IMR-90 (cell line): ENCODE data around the gene NUDT19. TPM values are rescaled to one million over a fixed set of nuclear protein-coding genes. Genes with fewer than 3 reads are reported as not detected.

Source experiments
- ATAC-seq: fragments of 200-7000 bp; cut with Tn5 transposase; 2 replicates; pipeline ENCODE4 v1.9.1; 2020; ENCODE audit warnings: low read depth, mild to moderate bottlenecking, moderate library complexity
- BruUV-seq: library from RNA; stranded (reverse); fragments of 400-500 nt; replicated peaks from 2 replicates; lab custom pipeline; 2021; lab: Mats Ljungman, UMichigan
- CTCF ChIA-PET: fragments of 300-600 bp; formaldehyde crosslinking; extraction: SDS; loops from one replicate; lab custom pipeline; 2021; ENCODE audit warnings: antibody characterized with exemption; lab: Yijun Ruan, JAX
- POLR2A ChIA-PET: fragments of 300-600 bp; sonication (Branson Sonifier 250); formaldehyde crosslinking; loops from one replicate; lab custom pipeline; 2022; ENCODE audit warnings: antibody characterized with exemption; ENCODE audit not compliant: unreplicated experiment; lab: Charles Lee
- DNase-seq: peaks from one replicate; pipeline ENCODE4 v3.0.0; 2013
- H2AFZ ChIP-seq: replicated peaks from 2 replicates; pipeline ENCODE3; 2013; ENCODE audit warnings: low read length, mild to moderate bottlenecking; ENCODE audit not compliant: poor library complexity
- H2AK5ac ChIP-seq: 2 replicates; pipeline ENCODE4 v1.6.1; 2013; ENCODE audit warnings: low read depth, low read length, inconsistent platforms
- H2AK9ac ChIP-seq: replicated peaks from 2 replicates; pipeline ENCODE3; 2013; ENCODE audit warnings: mild to moderate bottlenecking, low read depth, low read length, moderate library complexity; ENCODE audit not compliant: poor library complexity
- H2BK120ac ChIP-seq: 2 replicates; pipeline ENCODE4 v1.6.1; 2013; ENCODE audit warnings: low read depth, low read length, inconsistent platforms
- H2BK15ac ChIP-seq: 3 replicates; pipeline ENCODE4 v1.6.1; 2013; ENCODE audit warnings: low read depth, low read length, inconsistent platforms
- H2BK20ac ChIP-seq: 2 replicates; pipeline ENCODE4 v1.6.1; 2013; ENCODE audit warnings: low read depth, mild to moderate bottlenecking, inconsistent platforms, low read length, moderate library complexity
- H2BK5ac ChIP-seq: 2 replicates; pipeline ENCODE4 v1.6.1; 2013; ENCODE audit warnings: mild to moderate bottlenecking, low read depth, low read length, inconsistent platforms; ENCODE audit not compliant: poor library complexity, severe bottlenecking
- H3K14ac ChIP-seq: replicated peaks from 2 replicates; pipeline ENCODE4 v1.6.1; 2013; ENCODE audit warnings: low read depth, low read length, inconsistent platforms
- H3K18ac ChIP-seq: 2 replicates; pipeline ENCODE4 v1.6.1; 2013; ENCODE audit warnings: low read depth, low read length, control low read depth
- H3K23ac ChIP-seq: 2 replicates; pipeline ENCODE4 v1.6.1; 2013; ENCODE audit warnings: low read depth, low read length, inconsistent platforms
- H3K27ac ChIP-seq: 2 replicates; pipeline ENCODE4 v1.5.1; 2013; ENCODE audit warnings: mild to moderate bottlenecking, control low read depth, low read length; ENCODE audit not compliant: insufficient read depth
- H3K27me3 ChIP-seq: 2 replicates; pipeline ENCODE4 v1.6.1; 2013; ENCODE audit warnings: low read length; ENCODE audit not compliant: control insufficient read depth, insufficient read depth
- H3K36me3 ChIP-seq: 2 replicates; pipeline ENCODE4 v1.6.1; 2013; ENCODE audit warnings: low read length, mixed read lengths; ENCODE audit not compliant: control insufficient read depth, insufficient read depth
- H3K4ac ChIP-seq: 2 replicates; pipeline ENCODE4 v1.6.1; 2013; ENCODE audit warnings: low read depth, low read length, inconsistent platforms
- H3K4me1 ChIP-seq: 2 replicates; pipeline ENCODE4 v1.6.1; 2013; ENCODE audit warnings: low read length, mixed read lengths; ENCODE audit not compliant: control insufficient read depth, insufficient read depth
- H3K4me2 ChIP-seq: 2 replicates; pipeline ENCODE4 v1.6.1; 2013; ENCODE audit warnings: low read depth, mild to moderate bottlenecking, control low read depth, low read length, moderate library complexity
- H3K4me3 ChIP-seq: 2 replicates; pipeline ENCODE4 v1.5.1; 2013; ENCODE audit warnings: low read depth, mild to moderate bottlenecking, control low read depth, low read length, moderate library complexity; ENCODE audit not compliant: insufficient read depth
- H3K56ac ChIP-seq: 2 replicates; pipeline ENCODE4 v1.6.1; 2013; ENCODE audit warnings: low read length, inconsistent platforms; ENCODE audit not compliant: insufficient read depth; ENCODE audit errors: extremely low read depth
- H3K79me1 ChIP-seq, 2 experiments: 2 replicates each; pipeline ENCODE4 v1.6.1; 2013; ENCODE audit warnings: low read length in 2 of 2, inconsistent platforms in 1 of 2, low read depth in 1 of 2
- H3K9ac ChIP-seq: 2 replicates; pipeline ENCODE4 v1.6.1; 2013; ENCODE audit warnings: low read depth, low read length, control low read depth
- H3K9me1 ChIP-seq: 2 replicates; pipeline ENCODE4 v1.6.1; 2013; ENCODE audit warnings: low read length, inconsistent platforms; ENCODE audit not compliant: insufficient read depth
- H3K9me3 ChIP-seq: 2 replicates; pipeline ENCODE4 v1.6.1; 2013; ENCODE audit warnings: low read length; ENCODE audit not compliant: control insufficient read depth, insufficient read depth
- H4K20me1 ChIP-seq: 2 replicates; pipeline ENCODE4 v1.6.1; 2013; ENCODE audit warnings: low read length, inconsistent platforms; ENCODE audit not compliant: insufficient read depth
- H4K5ac ChIP-seq: 2 replicates; pipeline ENCODE4 v1.6.1; 2013; ENCODE audit warnings: mild to moderate bottlenecking, low read depth, low read length, control low read depth
- H4K8ac ChIP-seq, 2 experiments: 2 replicates each; pipeline ENCODE4 v1.6.1; 2013; ENCODE audit warnings: low read depth in 2 of 2, low read length in 2 of 2, control low read depth in 1 of 2, inconsistent platforms in 1 of 2
- H4K91ac ChIP-seq: 2 replicates; pipeline ENCODE4 v1.6.1; 2013; ENCODE audit warnings: low read depth, low read length, inconsistent platforms; ENCODE audit not compliant: insufficient read depth
- BHLHE40 ChIP-seq: fragments of 150-350 bp; IDR thresholded peaks from 2 replicates; pipeline ENCODE4 v1.6.1; 2016; ENCODE audit warnings: mild to moderate bottlenecking, low read depth, low read length
- CEBPB ChIP-seq: IDR thresholded peaks from 2 replicates; pipeline ENCODE4 v1.6.1; 2012; ENCODE audit warnings: low read depth, low read length, improper control_type of control experiment
- CHD1 ChIP-seq: IDR thresholded peaks from 2 replicates; pipeline ENCODE4 v1.6.1; 2012; ENCODE audit warnings: low read depth, low read length, improper control_type of control experiment
- CTCF ChIP-seq: conservative IDR thresholded peaks from 2 replicates; pipeline ENCODE4 v1.5.1; 2012; ENCODE audit warnings: mild to moderate bottlenecking, low read depth, low read length, improper control_type of control experiment
- ELK1 ChIP-seq: fragments of 150-350 bp; IDR thresholded peaks from 2 replicates; pipeline ENCODE4 v1.6.1; 2016; ENCODE audit warnings: low read depth, mild to moderate bottlenecking, low read length, moderate library complexity, borderline replicate concordance
- FOS ChIP-seq: fragments of 150-350 bp; IDR thresholded peaks from 2 replicates; pipeline ENCODE4 v1.6.1; 2016; ENCODE audit warnings: low read depth, low read length
- MAFK ChIP-seq: IDR thresholded peaks from 2 replicates; pipeline ENCODE4 v1.6.1; 2012; ENCODE audit warnings: low read depth, low read length, improper control_type of control experiment
- MAZ ChIP-seq: IDR thresholded peaks from 2 replicates; pipeline ENCODE4 v1.6.1; 2012; ENCODE audit warnings: low read depth, mild to moderate bottlenecking, low read length, improper control_type of control experiment, moderate library complexity, borderline replicate concordance
- MXI1 ChIP-seq: IDR thresholded peaks from 2 replicates; pipeline ENCODE4 v1.6.1; 2012; ENCODE audit warnings: low read depth, mild to moderate bottlenecking, low read length, moderate library complexity, borderline replicate concordance
- NFE2L2 ChIP-seq: fragments of 150-350 bp; IDR thresholded peaks from 2 replicates; pipeline ENCODE4 v1.6.1; 2016; ENCODE audit warnings: low read depth, mild to moderate bottlenecking, low read length
- POLR2A ChIP-seq: IDR thresholded peaks from 2 replicates; pipeline ENCODE4 v1.6.1; 2012; ENCODE audit warnings: mild to moderate bottlenecking, low read depth, low read length
- RAD21 ChIP-seq: IDR thresholded peaks from 2 replicates; pipeline ENCODE4 v1.6.1; 2012; ENCODE audit warnings: low read length, improper control_type of control experiment
- RCOR1 ChIP-seq: IDR thresholded peaks from 2 replicates; pipeline ENCODE4 v1.6.1; 2012; ENCODE audit warnings: mild to moderate bottlenecking, low read length, improper control_type of control experiment; ENCODE audit not compliant: insufficient replicate concordance
- SMC3 ChIP-seq: fragments of 150-350 bp; IDR thresholded peaks from 2 replicates; pipeline ENCODE4 v1.6.1; 2016; ENCODE audit warnings: low read depth, mild to moderate bottlenecking, antibody characterized with exemption, low read length, moderate library complexity
- USF2 ChIP-seq: fragments of 150-350 bp; IDR thresholded peaks from 2 replicates; pipeline ENCODE4 v1.6.1; 2017; ENCODE audit warnings: mild to moderate bottlenecking, antibody characterized with exemption, low read length, low read depth
- WGBS, 2 experiments: methylation state at CpG; one replicate each; pipeline versions ENCODE4 v1.1.5 to v1.1.7; 2013; ENCODE audit warnings: missing lambda C conversion rate in 2 of 2; ENCODE audit not compliant: insufficient read length in 1 of 2; ENCODE audit errors: extremely low coverage in 2 of 2; 5-methylcytosine and 5-hydroxymethylcytosine counted together
- dilution Hi-C: fragments of 300-500 bp; cut with HindIII; formaldehyde crosslinking; loops from one replicate; pipeline ENCODE4 v1.14.3; 2018; ENCODE audit warnings: low sequenced_read_pairs; ENCODE audit not compliant: unreplicated experiment
- in situ Hi-C: fragments of 300-500 bp; cut with MboI; formaldehyde crosslinking; loops from 3 replicates; pipeline ENCODE4 v1.14.3; 2019; ENCODE audit warnings: low sequenced_read_pairs, inconsistent platforms, mixed read lengths
- intact Hi-C: fragments of 100-400 bp; cut with micrococcal nuclease; formaldehyde crosslinking; loops from 2 replicates; pipeline ENCODE4 v1.10.0; 2022
- polyA plus RNA-seq, 3 experiments: library from polyadenylated mRNA; depleted of rRNA; stranded (reverse); fragments of >200 nt; gene quantifications; 2 replicates each; pipeline ENCODE4 v1.2.3, GENCODE V29; 2012; ENCODE audit warnings: low replicate concordance in 1 of 3
- total RNA-seq: library from RNA; depleted of rRNA; stranded (reverse); fragments of >200 nt; gene quantifications from 2 replicates; pipeline ENCODE4 v1.2.3, GENCODE V29; 2012

NUDT19 gene
- total and polyA plus RNA-seq, 2 of the 4 experiments (the other 2 are of a cell fraction): 4.1 to 4.5 TPM

- no peak overlapping the region for H2AFZ ChIP-seq
- CTCF ChIA-PET: no interaction called here
- no peak overlapping the region for H2BK15ac ChIP-seq
- intact Hi-C loops (no loop called here), in situ Hi-C loops (no loop called here), dilution Hi-C loops (no loop called here)
- H3K23ac ChIP-seq: no peak overlapping the region
- H3K4ac ChIP-seq: no peak overlapping the region
- no peak overlapping the region for H2BK5ac ChIP-seq
- no peak overlapping the region for H2BK20ac ChIP-seq
- no peak for TF ChIP-seq RCOR1
- TF ChIP-seq CTCF: no peak
- no peak for TF ChIP-seq FOS
- no peak for TF ChIP-seq MAZ
- no peak for TF ChIP-seq NFE2L2
- no peak for TF ChIP-seq CEBPB
- no peak for TF ChIP-seq MAFK
- TF ChIP-seq BHLHE40: no peak
- TF ChIP-seq RAD21: no peak
- TF ChIP-seq USF2: no peak
- no peak for TF ChIP-seq CHD1
- no peak for TF ChIP-seq ELK1
- no peak for TF ChIP-seq MXI1
- TF ChIP-seq POLR2A: no peak
- TF ChIP-seq SMC3: no peak
- WGBS, 2 experiments: 95% methylated on average over 3 of the region's 6 CpGs; no CpG with 5 or more reads in 1 of the 2 experiments
- H3K9me3 ChIP-seq: no peaks in the 10 kb centered on the region
- no peak for DNase-seq
- no peak overlapping the region for H2AK5ac ChIP-seq
- H3K79me1 ChIP-seq: 0 out of 4 replicates have a peak, but pooled peaks cover 0 to 6% of the 10 kb centered on the region in 2 experiments
- 0 out of 2 replicates have a peak, but pooled peaks cover 2% of the 10 kb centered on the region for H3K4me1 ChIP-seq
- H3K36me3 ChIP-seq: no peaks in the 10 kb centered on the region
- BruUV-seq: no TSS peak
- H3K27me3 ChIP-seq: 0 out of 2 replicates have a peak, but pooled peaks cover 3% of the 10 kb centered on the region
- H3K18ac ChIP-seq: no peak overlapping the region
- no peak overlapping the region for H3K27ac ChIP-seq
- H3K4me3 ChIP-seq: no peak overlapping the region
- no peak overlapping the region for H4K5ac ChIP-seq
- H2AK9ac ChIP-seq: no peak overlapping the region
- no peak overlapping the region for H3K9ac ChIP-seq
- no peak overlapping the region for H4K8ac ChIP-seq
- no peaks in the 10 kb centered on the region; the same call in 1 of the 2 replicates for H3K9me1 ChIP-seq
- H3K56ac ChIP-seq: no peak overlapping the region
- H4K20me1 ChIP-seq: no peaks in the 10 kb centered on the region
- H3K4me2 ChIP-seq: no peak overlapping the region
- no peak overlapping the region for H3K14ac ChIP-seq
- H4K91ac ChIP-seq: no peak overlapping the region
- POLR2A ChIA-PET: no interaction called here
- no peak overlapping the region for H2BK120ac ChIP-seq
- ATAC-seq: no peak
Measured at GRCh38 chr19:32686847-32687475, 4.7 kb upstream of the NUDT19 start.
